GM23338 (cell line): Measurements from ENCODE around the gene PTPRC. TPM values are rescaled to one million over a fixed set of nuclear protein-coding genes. Genes with fewer than 3 reads are reported as not detected.

ENCODE experiments used
- ATAC-seq: fragments of 200-7000 bp; cut with Tn5 transposase; 3 replicates; pipeline ENCODE4 v1.9.1; 2020
- DNase-seq: peaks from one replicate; pipeline ENCODE4 v3.0.0-alpha.2; 2015; ENCODE audit warnings: low spot score
- H2AFZ ChIP-seq: fragments of 200-600 bp; sonication (generic); 2 replicates; pipeline ENCODE4 v1.8.0; 2016; ENCODE audit warnings: antibody characterized with exemption, mild to moderate bottlenecking, moderate library complexity
- H3F3A ChIP-seq: fragments of 200-600 bp; sonication (generic); replicated peaks from 2 replicates; pipeline ENCODE4 v1.8.0; 2017; ENCODE audit warnings: antibody characterized with exemption, mixed run types, low read depth
- H3K27ac ChIP-seq: fragments of 200-600 bp; sonication (generic); 2 replicates; pipeline ENCODE4 v1.6.1; 2016; ENCODE audit warnings: low read depth
- H3K27me3 ChIP-seq: fragments of 200-600 bp; sonication (generic); 2 replicates; pipeline ENCODE4 v1.8.0; 2016; ENCODE audit warnings: mild to moderate bottlenecking, mixed run types, moderate library complexity; ENCODE audit not compliant: insufficient read depth
- H3K36me3 ChIP-seq: fragments of 200-600 bp; sonication (generic); 2 replicates; pipeline ENCODE4 v1.8.0; 2016; ENCODE audit warnings: mild to moderate bottlenecking; ENCODE audit not compliant: insufficient read depth
- H3K4me1 ChIP-seq: fragments of 200-600 bp; sonication (generic); 2 replicates; pipeline ENCODE4 v1.8.0; 2016; ENCODE audit warnings: mild to moderate bottlenecking, moderate library complexity; ENCODE audit not compliant: insufficient read depth
- H3K4me2 ChIP-seq: fragments of 200-600 bp; sonication (generic); 2 replicates; pipeline ENCODE4 v1.7.1; 2017; ENCODE audit warnings: mixed run types
- H3K4me3 ChIP-seq: fragments of 200-600 bp; sonication (generic); 2 replicates; pipeline ENCODE4 v1.6.1; 2016; ENCODE audit warnings: mixed run types
- H3K79me2 ChIP-seq: fragments of 200-600 bp; sonication (generic); replicated peaks from 2 replicates; pipeline ENCODE4 v1.8.0; 2017; ENCODE audit warnings: mild to moderate bottlenecking; ENCODE audit not compliant: insufficient read depth
- H3K9me2 ChIP-seq: fragments of 200-600 bp; sonication (generic); 2 replicates; pipeline ENCODE4 v1.8.0; 2017; ENCODE audit not compliant: insufficient read depth
- H4K20me1 ChIP-seq: fragments of 200-600 bp; sonication (generic); replicated peaks from 2 replicates; pipeline ENCODE4 v1.8.0; 2017; ENCODE audit warnings: mild to moderate bottlenecking; ENCODE audit not compliant: insufficient read depth
- H3K27ac Mint-ChIP-seq: 2 replicates; pipeline ENCODE4 v1.8.0; 2020; ENCODE audit warnings: inconsistent platforms, mild to moderate bottlenecking, moderate library complexity, mixed read lengths
- H3K27me3 Mint-ChIP-seq: 3 replicates; pipeline ENCODE4 v1.8.0; 2022; ENCODE audit warnings: low read depth, mild to moderate bottlenecking, moderate library complexity, mixed read lengths, inconsistent platforms; ENCODE audit not compliant: insufficient read depth, poor library complexity
- H3K36me3 Mint-ChIP-seq: 3 replicates; pipeline ENCODE4 v1.8.0; 2021; ENCODE audit warnings: low read depth, mild to moderate bottlenecking, inconsistent platforms, moderate library complexity, mixed read lengths
- H3K4me1 Mint-ChIP-seq: 3 replicates; pipeline ENCODE4 v1.8.0; 2020; ENCODE audit warnings: mild to moderate bottlenecking, inconsistent platforms, mixed read lengths
- H3K4me3 Mint-ChIP-seq: 3 replicates; pipeline ENCODE4 v1.8.0; 2021; ENCODE audit warnings: moderate library complexity, mild to moderate bottlenecking, inconsistent platforms, mixed read lengths
- H3K9me3 Mint-ChIP-seq: 3 replicates; pipeline ENCODE4 v1.8.0; 2020; ENCODE audit warnings: moderate library complexity, mild to moderate bottlenecking, inconsistent platforms, mixed read lengths
- CREB1 ChIP-seq: fragments of 250-450 bp; sonication (Bioruptor Pico); IDR thresholded peaks from 2 replicates; pipeline ENCODE4 v1.5.0; 2020; ENCODE audit warnings: low read depth, mild to moderate bottlenecking, moderate library complexity
- CTCF ChIP-seq, 2 experiments: fragments of 200-600 bp in 1 of 2; sonication (generic) in 1 of 2; conservative IDR thresholded peaks; 2 replicates each; pipeline versions ENCODE4 v1.5.1 to v1.6.1; 2016 to 2017; ENCODE audit warnings: antibody characterized with exemption in 2 of 2, low read depth in 2 of 2, mild to moderate bottlenecking in 2 of 2, moderate library complexity in 1 of 2
- EZH2 ChIP-seq: fragments of 200-600 bp; sonication (generic); IDR thresholded peaks from one replicate; pipeline ENCODE4 v1.8.0; 2017; ENCODE audit warnings: antibody characterized with exemption, mild to moderate bottlenecking, low read depth; ENCODE audit not compliant: unreplicated experiment
- EZH2phosphoT487 ChIP-seq: fragments of 200-600 bp; sonication (generic); IDR thresholded peaks from one replicate; pipeline ENCODE4 v1.8.1; 2018; ENCODE audit warnings: antibody characterized with exemption; ENCODE audit not compliant: unreplicated experiment
- JUNB ChIP-seq: IDR thresholded peaks from one replicate; pipeline ENCODE4 v1.6.1; 2016; ENCODE audit warnings: antibody characterized with exemption; ENCODE audit not compliant: unreplicated experiment
- NANOG ChIP-seq: IDR thresholded peaks from 2 replicates; pipeline ENCODE4 v1.6.1; 2016; ENCODE audit warnings: antibody characterized with exemption, borderline replicate concordance
- POLR2AphosphoS5 ChIP-seq: IDR thresholded peaks from 2 replicates; pipeline ENCODE4 v1.6.1; 2016; ENCODE audit warnings: antibody characterized with exemption, low read depth
- REST ChIP-seq: IDR thresholded peaks from one replicate; pipeline ENCODE4 v1.6.1; 2018; ENCODE audit warnings: antibody characterized with exemption; ENCODE audit not compliant: unreplicated experiment
- STAT1 ChIP-seq: IDR thresholded peaks from one replicate; pipeline ENCODE4 v1.6.1; 2016; ENCODE audit warnings: antibody characterized with exemption; ENCODE audit not compliant: unreplicated experiment
- ZNF114 ChIP-seq: fragments of 250-450 bp; sonication (Bioruptor Pico); IDR thresholded peaks from 2 replicates; pipeline ENCODE4 v1.5.0; 2020; ENCODE audit warnings: mild to moderate bottlenecking, moderate library complexity
- ZNF331 ChIP-seq: fragments of 250-450 bp; sonication (Bioruptor Pico); IDR thresholded peaks from 2 replicates; pipeline ENCODE4 v1.5.0; 2020; ENCODE audit warnings: low read depth, mild to moderate bottlenecking, moderate library complexity
- ZNF462 ChIP-seq: fragments of 250-450 bp; sonication (Bioruptor Pico); IDR thresholded peaks from 2 replicates; pipeline ENCODE4 v1.5.0; 2020; ENCODE audit warnings: mild to moderate bottlenecking, moderate library complexity
- polyA plus RNA-seq: library from polyadenylated mRNA; unstranded; fragments of >200 nt; fragmentation: Nextera tagmentation; extraction: Ambion mirVana; gene quantifications from 2 replicates; pipeline ENCODE4 v1.2.1, GENCODE V29; 2016
- total RNA-seq: library from RNA; depleted of rRNA; stranded (reverse); fragments of >200 nt; shearing (Covaris generic); gene quantifications from 2 replicates; pipeline ENCODE4 v1.2.3, GENCODE V29; 2014

Gene PTPRC
- total and polyA plus RNA-seq, 2 experiments from 2014 or later, result 0.10 to 0.52 TPM

- Histone ChIP-seq H3F3A (no peaks in the 10 kb centered on the region), H3K79me2 (no peaks in the 10 kb centered on the region), H3K4me2 (no peak overlapping the region), H3K4me1 (peaks cover 10% of the 10 kb centered on the region; the same call in 1 of the 2 replicates), H3K4me3 (no peak overlapping the region), H4K20me1 (no peaks in the 10 kb centered on the region), H3K9me2 (no peaks in the 10 kb centered on the region), H3K27ac (no peak overlapping the region), H3K36me3 (no peaks in the 10 kb centered on the region), H3K27me3 (no peaks in the 10 kb centered on the region), H2AFZ (no peak overlapping the region)
- TF ChIP-seq POLR2AphosphoS5 (no peak), ZNF462 (peak; percentile 89)
- peak; percentile 89 for ATAC-seq
- Mint-ChIP-seq H3K9me3 (no peaks in the 10 kb centered on the region; the same call in 2 of the 3 replicates), H3K36me3 (no peaks in the 10 kb centered on the region), H3K4me1 (peaks cover 12% of the 10 kb centered on the region; the same call in 2 of the 3 replicates), H3K27me3 (no peaks in the 10 kb centered on the region), H3K4me3 (no peak overlapping the region), H3K27ac (no peak overlapping the region)
- peak; percentile 35 for DNase-seq
Measured at GRCh38 chr1:198741744-198742143, 102.9 kb downstream of the PTPRC start.

- no peak overlapping the region for H3K4me3 Mint-ChIP-seq
- H3K36me3 Mint-ChIP-seq, result no peaks in the 10 kb centered on the region
- peaks cover 2% of the 10 kb centered on the region; the same call in 1 of the 2 replicates for H3K4me1 ChIP-seq
- TF ChIP-seq EZH2phosphoT487, result no peak
- no peak for TF ChIP-seq EZH2
- TF ChIP-seq JUNB, result no peak
- TF ChIP-seq STAT1, result no peak
- TF ChIP-seq CREB1 (CRISPR knock-in tag), result no peak
- no peak for TF ChIP-seq NANOG
- TF ChIP-seq REST, result no peak
- TF ChIP-seq POLR2AphosphoS5, result no peak
- TF ChIP-seq ZNF114 (CRISPR knock-in tag), result no peak
- no peak for TF ChIP-seq ZNF331 (CRISPR knock-in tag)
- no peak for TF ChIP-seq CTCF (conservative IDR thresholded peaks at IDR 0.05; ENCODE audit: low read depth in 2 of 2)
Measured at GRCh38 chr1:198747127-198747526, 108.3 kb downstream of the PTPRC start.

More at GRCh38 chr1:198747127-198747526, 108.3 kb downstream of the PTPRC start:
- DNase-seq (no peak), ATAC-seq (no peak)
- Histone ChIP-seq H2AFZ (no peak overlapping the region), H3K9me2 (no peaks in the 10 kb centered on the region), H3K4me3 (no peak overlapping the region), H3K36me3 (no peaks in the 10 kb centered on the region), H3F3A (no peaks in the 10 kb centered on the region), H3K79me2 (no peaks in the 10 kb centered on the region), H3K27me3 (no peaks in the 10 kb centered on the region), H3K4me2 (no peak overlapping the region), H3K27ac (no peak overlapping the region), H4K20me1 (no peaks in the 10 kb centered on the region)
- Mint-ChIP-seq H3K27ac (no peak overlapping the region), H3K4me1 (peaks cover 4% of the 10 kb centered on the region; the same call in 2 of the 3 replicates), H3K9me3 (no peaks in the 10 kb centered on the region), H3K27me3 (no peaks in the 10 kb centered on the region)
